ENCODE measurements around the gene MBD3L5. TPM values are rescaled to one million over a fixed set of nuclear protein-coding genes. Genes with fewer than 3 reads are reported as not detected.

MBD3L5 gene
- total and polyA plus RNA-seq, 7 experiments from 2014 or later = not detected

- peak overlapping the region; percentile 67 for H3K27ac ChIP-seq (ENCODE audit: low read depth, low read length)
- DNase-seq (peak in 4 of 9 donors; percentile 17 to 28 (median 24)), ATAC-seq (peak; percentile 76)
- H3K4me3 ChIP-seq (ENCODE audit: low read length) = peak overlapping the region; percentile 15
- H3K27ac Mint-ChIP-seq = peak overlapping the region in 8 of 9 donors; percentile 70 to 97 (median 90)
- POLR2A ChIA-PET = interaction anchor here (0.7 to 1.5 kb wide), 2 partner anchors 72 to 100 kb away, joined by 3 to 10 read pairs; partner anchors contain the start of gene ZNF557
- H3K27me3 Mint-ChIP-seq = peaks cover 0 to 2% (median 0%) of the 10 kb centered on the region in 5 donors
- H3K4me1 ChIP-seq (ENCODE audit: control insufficient read depth in 2 of 2, insufficient read depth in 2 of 2, low read length in 2 of 2) = no peaks in the 10 kb centered on the region
- H3K36me3 ChIP-seq (ENCODE audit: control insufficient read depth in 2 of 3, insufficient read depth in 3 of 3, low read length in 3 of 3) = no peaks in the 10 kb centered on the region
- CTCF ChIA-PET = interaction anchor here (0.6 kb wide), 2 partner anchors 9 to 931 kb away, joined by 3 to 4 read pairs; no protein-coding TSS in a partner anchor
- peaks cover 0 to 18% (median 9%) of the 10 kb centered on the region in 11 donors for H3K9me3 Mint-ChIP-seq
- no peaks in the 10 kb centered on the region for H3K9me3 ChIP-seq (ENCODE audit: control insufficient read depth in 2 of 3, low read length in 3 of 3)
- peaks cover 0 to 21% (median 10%) of the 10 kb centered on the region in 5 donors for H3K36me3 Mint-ChIP-seq
- no peaks in the 10 kb centered on the region for H3K27me3 ChIP-seq (ENCODE audit: control insufficient read depth in 2 of 2, insufficient read depth in 2 of 2, low read length in 2 of 2)
- intact Hi-C loops (cut with micrococcal nuclease) = loop anchor here in 1 of 2 donors (1.0 kb wide), 1 partner anchor 16 kb away; no protein-coding TSS in a partner anchor
- peaks cover 15 to 62% (median 52%) of the 10 kb centered on the region in 7 donors for H3K4me1 Mint-ChIP-seq
- peak overlapping the region; percentile 61 to 90 (median 84) for H3K4me3 Mint-ChIP-seq
Observed at GRCh38 chr19:6997679-6998445, 32.5 kb upstream of the MBD3L5 start.

- H3K4me3 ChIP-seq (ENCODE audit: low read length) = no peak overlapping the region
- H3K4me1 Mint-ChIP-seq = peaks cover 20 to 63% (median 41%) of the 10 kb centered on the region in 7 donors
- H3K4me3 Mint-ChIP-seq = peak overlapping the region in 1 of 10 donors; percentile 19
- H3K36me3 ChIP-seq (ENCODE audit: control insufficient read depth in 2 of 3, insufficient read depth in 3 of 3, low read length in 3 of 3) = no peaks in the 10 kb centered on the region
- DNase-seq (no peak), ATAC-seq (peak; percentile 58)
- peaks cover 0 to 2% (median 0%) of the 10 kb centered on the region in 5 donors for H3K27me3 Mint-ChIP-seq
- peaks cover 0 to 17% (median 7%) of the 10 kb centered on the region in 11 donors for H3K9me3 Mint-ChIP-seq
- ChIA-PET CTCF (interaction anchor here (2.6 kb wide), 1 partner anchor 136 kb away, joined by 5 read pairs; no protein-coding TSS in a partner anchor), POLR2A (no interaction called here)
- H3K36me3 Mint-ChIP-seq = peaks cover 0 to 19% (median 7%) of the 10 kb centered on the region in 5 donors
- no peak overlapping the region for H3K27ac ChIP-seq (ENCODE audit: low read depth, low read length)
- no peaks in the 10 kb centered on the region for H3K4me1 ChIP-seq (ENCODE audit: control insufficient read depth in 2 of 2, insufficient read depth in 2 of 2, low read length in 2 of 2)
- H3K27ac Mint-ChIP-seq = peak overlapping the region in 1 of 9 donors; percentile 26
- no peaks in the 10 kb centered on the region for H3K9me3 ChIP-seq (ENCODE audit: control insufficient read depth in 2 of 3, low read length in 3 of 3)
- intact Hi-C loops (cut with micrococcal nuclease) = loop anchor here in 1 of 2 donors (10.0 kb wide), 2 partner anchors 55 to 265 kb away; partner anchors contain the start of genes GPR108 and TRIP10
- no peaks in the 10 kb centered on the region for H3K27me3 ChIP-seq (ENCODE audit: control insufficient read depth in 2 of 2, insufficient read depth in 2 of 2, low read length in 2 of 2)
Observed at GRCh38 chr19:6999933-7000332, 30.4 kb upstream of the MBD3L5 start.

GRCh38 chr19:7000333-7000732 lies 30.0 kb upstream of the MBD3L5 start:
- H3K27ac Mint-ChIP-seq = peak overlapping the region in 2 of 9 donors; percentile 26

DNA sequence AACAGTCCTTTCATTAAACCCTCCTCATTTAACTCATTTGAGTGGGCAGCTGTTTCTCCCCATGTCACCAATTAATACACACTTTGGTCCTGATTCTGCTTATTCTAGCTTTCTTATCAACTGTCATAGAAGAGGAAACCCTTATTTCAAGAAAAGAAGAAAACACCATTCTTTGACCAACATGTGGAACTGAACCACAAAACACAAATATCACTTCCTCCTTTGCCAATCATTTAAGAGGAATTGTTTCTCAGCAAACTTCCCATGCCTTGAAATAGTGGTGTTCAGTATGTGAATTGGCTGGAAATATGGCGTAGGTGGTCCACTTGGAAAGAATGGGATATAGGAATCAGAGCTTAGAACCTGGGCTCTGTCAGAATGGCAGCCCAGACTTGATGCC lies 29.6 kb upstream of the MBD3L5 start:
- H3K4me3 Mint-ChIP-seq = peak overlapping the region in 3 of 10 donors; percentile 19 to 53 (median 33)
- no peak overlapping the region for H3K4me3 ChIP-seq (ENCODE audit: low read length)
- peak overlapping the region in 2 of 9 donors; percentile 26 for H3K27ac Mint-ChIP-seq

More at GRCh38 chr19:7000333-7000732, 30.0 kb upstream of the MBD3L5 start:
- CTCF ChIA-PET = interaction anchor here (2.6 kb wide), 1 partner anchor 137 kb away, joined by 5 read pairs; no protein-coding TSS in a partner anchor
- no peak overlapping the region for H3K4me3 ChIP-seq (ENCODE audit: low read length)
- POLR2A ChIA-PET = interaction anchor here (1.0 kb wide), 1 partner anchor 110 kb away, joined by 3 read pairs; no protein-coding TSS in a partner anchor
- H3K27me3 ChIP-seq (ENCODE audit: control insufficient read depth in 2 of 2, insufficient read depth in 2 of 2, low read length in 2 of 2) = no peaks in the 10 kb centered on the region
- H3K27ac ChIP-seq (ENCODE audit: low read depth, low read length) = no peak overlapping the region
- H3K4me1 ChIP-seq (ENCODE audit: control insufficient read depth in 2 of 2, insufficient read depth in 2 of 2, low read length in 2 of 2) = no peaks in the 10 kb centered on the region
- ATAC-seq = peak; percentile 56
- peaks cover 16 to 59% (median 37%) of the 10 kb centered on the region in 7 donors for H3K4me1 Mint-ChIP-seq
- intact Hi-C loops (cut with micrococcal nuclease) = loop anchor here in 1 of 2 donors (10.0 kb wide), 2 partner anchors 56 to 266 kb away; partner anchors contain the start of genes GPR108 and TRIP10
- no peak for DNase-seq
- peak overlapping the region in 2 of 10 donors; percentile 19 to 33 for H3K4me3 Mint-ChIP-seq
- no peaks in the 10 kb centered on the region for H3K9me3 ChIP-seq (ENCODE audit: control insufficient read depth in 2 of 3, low read length in 3 of 3)
- H3K36me3 Mint-ChIP-seq = peaks cover 0 to 15% (median 3%) of the 10 kb centered on the region in 5 donors
- H3K36me3 ChIP-seq (ENCODE audit: control insufficient read depth in 2 of 3, insufficient read depth in 3 of 3, low read length in 3 of 3) = no peaks in the 10 kb centered on the region
- peaks cover 0 to 13% (median 4%) of the 10 kb centered on the region in 11 donors for H3K9me3 Mint-ChIP-seq
- H3K27me3 Mint-ChIP-seq = peaks cover 0 to 2% (median 0%) of the 10 kb centered on the region in 5 donors

GRCh38 chr19:7004313-7004931 lies 26.0 kb upstream of the MBD3L5 start:
- Mint-ChIP-seq H3K4me1 (peaks cover 20 to 65% (median 40%) of the 10 kb centered on the region in 7 donors), H3K27ac (no peak overlapping the region), H3K9me3 (peaks cover 0 to 11% (median 4%) of the 10 kb centered on the region in 11 donors), H3K36me3 (peaks cover 0 to 4% (median 0%) of the 10 kb centered on the region in 5 donors), H3K27me3 (peaks cover 0 to 2% (median 0%) of the 10 kb centered on the region in 5 donors), H3K4me3 (peak overlapping the region in 4 of 10 donors; percentile 26 to 45 (median 28))
- Histone ChIP-seq H3K27me3 (ENCODE audit: control insufficient read depth in 2 of 2, insufficient read depth in 2 of 2, low read length in 2 of 2) (no peaks in the 10 kb centered on the region), H3K4me3 (ENCODE audit: low read length) (no peak overlapping the region), H3K4me1 (ENCODE audit: control insufficient read depth in 2 of 2, insufficient read depth in 2 of 2, low read length in 2 of 2) (peaks cover 11 to 18% of the 10 kb centered on the region in 2 donors), H3K9me3 (ENCODE audit: control insufficient read depth in 2 of 3, low read length in 3 of 3) (no peaks in the 10 kb centered on the region), H3K36me3 (ENCODE audit: control insufficient read depth in 2 of 3, insufficient read depth in 3 of 3, low read length in 3 of 3) (no peaks in the 10 kb centered on the region), H3K27ac (ENCODE audit: low read depth, low read length) (no peak overlapping the region)
- DNase-seq (peak in 5 of 9 donors; percentile 14 to 55 (median 54)), ATAC-seq (peak; percentile 67)
- POLR2A ChIA-PET = no interaction called here
- intact Hi-C loops (cut with micrococcal nuclease) = loop anchor here (1.0 to 10.0 kb wide), 5 partner anchors 60 to 372 kb away; partner anchors contain the start of genes TRIP10 (in 2 of the 2) and GPR108 (in 1 of the 2)
- CTCF ChIA-PET = interaction anchor here (0.6 to 1.6 kb wide), 5 partner anchors 9 to 1237 kb away, joined by 3 read pairs; no protein-coding TSS in a partner anchor

More for the DNA sequence above, 29.6 kb upstream of the MBD3L5 start:
- Mint-ChIP-seq H3K9me3 (peaks cover 0 to 11% (median 1%) of the 10 kb centered on the region in 11 donors), H3K27me3 (peaks cover 0 to 2% (median 0%) of the 10 kb centered on the region in 5 donors), H3K4me1 (peaks cover 14 to 55% (median 32%) of the 10 kb centered on the region in 7 donors), H3K36me3 (peaks cover 0 to 10% (median 0%) of the 10 kb centered on the region in 5 donors)
- DNase-seq (no peak), ATAC-seq (no peak)
- Histone ChIP-seq H3K27ac (ENCODE audit: low read depth, low read length) (no peak overlapping the region), H3K9me3 (ENCODE audit: control insufficient read depth in 2 of 3, low read length in 3 of 3) (no peaks in the 10 kb centered on the region), H3K36me3 (ENCODE audit: control insufficient read depth in 2 of 3, insufficient read depth in 3 of 3, low read length in 3 of 3) (no peaks in the 10 kb centered on the region), H3K27me3 (ENCODE audit: control insufficient read depth in 2 of 2, insufficient read depth in 2 of 2, low read length in 2 of 2) (no peaks in the 10 kb centered on the region), H3K4me1 (ENCODE audit: control insufficient read depth in 2 of 2, insufficient read depth in 2 of 2, low read length in 2 of 2) (no peaks in the 10 kb centered on the region)
- intact Hi-C loops (cut with micrococcal nuclease) = loop anchor here in 1 of 2 donors (10.0 kb wide), 2 partner anchors 56 to 266 kb away; partner anchors contain the start of genes GPR108 and TRIP10
- CTCF ChIA-PET = interaction anchor here (2.6 kb wide), 1 partner anchor 137 kb away, joined by 5 read pairs; no protein-coding TSS in a partner anchor
- POLR2A ChIA-PET = interaction anchor here (1.0 kb wide), 1 partner anchor 110 kb away, joined by 3 read pairs; no protein-coding TSS in a partner anchor

All from naive thymus-derived CD4-positive, alpha-beta T cell (primary cell).